Tibial nerve (tissue), 3 donors: ENCODE results near the gene IFNA2.

Experiments used
- POLR2A ChIP-seq, 2 donors: fragments of 450-650 bp; IDR thresholded peaks; one replicate each; pipeline ENCODE4 v1.6.1; 2017; ENCODE audit warnings: antibody characterized with exemption in 2 of 2, mild to moderate bottlenecking in 2 of 2, moderate library complexity in 2 of 2
- TF ChIP-seq, protein P1 (sequence below), 5 experiments: fragments of 200-600 bp in 3 of 5; fragments of 450-650 bp in 2 of 5; sonication (generic) in 3 of 5; IDR thresholded peaks; one replicate each; pipeline ENCODE4 v1.5.1; 2016 to 2019; ENCODE audit warnings: antibody characterized with exemption in 5 of 5, mild to moderate bottlenecking in 3 of 5, moderate library complexity in 2 of 5

- TF ChIP-seq, protein P1, sequence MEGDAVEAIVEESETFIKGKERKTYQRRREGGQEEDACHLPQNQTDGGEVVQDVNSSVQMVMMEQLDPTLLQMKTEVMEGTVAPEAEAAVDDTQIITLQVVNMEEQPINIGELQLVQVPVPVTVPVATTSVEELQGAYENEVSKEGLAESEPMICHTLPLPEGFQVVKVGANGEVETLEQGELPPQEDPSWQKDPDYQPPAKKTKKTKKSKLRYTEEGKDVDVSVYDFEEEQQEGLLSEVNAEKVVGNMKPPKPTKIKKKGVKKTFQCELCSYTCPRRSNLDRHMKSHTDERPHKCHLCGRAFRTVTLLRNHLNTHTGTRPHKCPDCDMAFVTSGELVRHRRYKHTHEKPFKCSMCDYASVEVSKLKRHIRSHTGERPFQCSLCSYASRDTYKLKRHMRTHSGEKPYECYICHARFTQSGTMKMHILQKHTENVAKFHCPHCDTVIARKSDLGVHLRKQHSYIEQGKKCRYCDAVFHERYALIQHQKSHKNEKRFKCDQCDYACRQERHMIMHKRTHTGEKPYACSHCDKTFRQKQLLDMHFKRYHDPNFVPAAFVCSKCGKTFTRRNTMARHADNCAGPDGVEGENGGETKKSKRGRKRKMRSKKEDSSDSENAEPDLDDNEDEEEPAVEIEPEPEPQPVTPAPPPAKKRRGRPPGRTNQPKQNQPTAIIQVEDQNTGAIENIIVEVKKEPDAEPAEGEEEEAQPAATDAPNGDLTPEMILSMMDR (IDR thresholded peaks at IDR 0.05) = no peak
- no peak for TF ChIP-seq POLR2A (IDR thresholded peaks at IDR 0.05)
Observed at GRCh38 chr9:21385131-21385670, at the start of gene IFNA2.
